SHP77 treated with DMSO at 0.1 percent for 48 hours (cell line): Measurements from ENCODE around the gene ARHGAP9.

Experiments
- DNase-seq: peaks from one replicate; lab custom pipeline; 2025; lab: John Stamatoyannopoulos, UW

The ARHGAP9 gene

GRCh38 chr12:57472391-57472790 lies 7.3 kb downstream of the ARHGAP9 start:
- DNase-seq = no peak

- no peak for DNase-seq
These were observed 8.0 kb downstream of the ARHGAP9 start for GRCh38 chr12:57471661-57472060.

- no peak for DNase-seq
These were observed 8.6 kb downstream of the ARHGAP9 start for GRCh38 chr12:57470970-57471656.

GRCh38 chr12:57470286-57470969 lies 9.2 kb downstream of the ARHGAP9 start:
- DNase-seq = no peak

- DNase-seq = no peak
These were observed 10.1 kb downstream of the ARHGAP9 start for GRCh38 chr12:57469296-57470164.

- DNase-seq = no peak
These were observed 11.8 kb downstream of the ARHGAP9 start for GRCh38 chr12:57467915-57468314.

- no peak for DNase-seq
These were observed 12.3 kb downstream of the ARHGAP9 start for GRCh38 chr12:57467212-57467874.

GRCh38 chr12:57465747-57466505 lies 13.7 kb downstream of the ARHGAP9 start:
- DNase-seq = no peak

GRCh38 chr12:57465030-57465746 lies 14.5 kb downstream of the ARHGAP9 start:
- DNase-seq = no peak

GRCh38 chr12:57464569-57464968 lies 15.1 kb downstream of the ARHGAP9 start:
- no peak for DNase-seq

GRCh38 chr12:57462912-57463253 lies 16.8 kb downstream of the ARHGAP9 start:
- no peak for DNase-seq

GRCh38 chr12:57462251-57462911 lies 17.3 kb downstream of the ARHGAP9 start:
- DNase-seq = peak; percentile 81

GRCh38 chr12:57461917-57462250 lies 17.8 kb downstream of the ARHGAP9 start:
- no peak for DNase-seq

- no peak for DNase-seq
These were observed 18.3 kb downstream of the ARHGAP9 start for GRCh38 chr12:57461276-57461916.

GRCh38 chr12:57460841-57461275 lies 18.8 kb downstream of the ARHGAP9 start:
- no peak for DNase-seq

GRCh38 chr12:57460468-57460784 lies 19.2 kb downstream of the ARHGAP9 start:
- DNase-seq = no peak

GRCh38 chr12:57459750-57460467 lies 19.8 kb downstream of the ARHGAP9 start, which contains the start of gene GLI1:
Gene GLI1 (plus strand): TSS chr12:57459785. CDS start chr12:57463692, 3,907 bp downstream.
- DNase-seq = no peak

GRCh38 chr12:57459055-57459749 lies 20.5 kb downstream of the ARHGAP9 start:
- DNase-seq = peak; percentile 79

- DNase-seq = no peak
These were observed 21.0 kb downstream of the ARHGAP9 start for GRCh38 chr12:57458665-57459054.
